ENCODE measurements around the gene OR8G1.
"Not testable (repeated sequence)": the region's sequence is repeated elsewhere in the genome, so short reads cannot be mapped to it uniquely, and the experiment has no call there.

OR8G1 gene

GRCh38 chr11:124240621-124241397 lies at the start of gene OR8G1:
OR8G1 (plus strand) TSS chr11:124241095; CDS start chr11:124249676, 8,581 bp downstream.
- DNase-seq, result no peak

- DNase-seq, result no peak
These were observed 47.5 kb upstream of the OR8G1 start for GRCh38 chr11:124193221-124194010.

- DNase-seq, result no peak
These were observed 46.4 kb upstream of the OR8G1 start for GRCh38 chr11:124194293-124195188.

- peak; percentile 31 for DNase-seq
These were observed 45.6 kb upstream of the OR8G1 start for GRCh38 chr11:124195189-124195734.

- no peak for DNase-seq
These were observed 42.9 kb upstream of the OR8G1 start for GRCh38 chr11:124197999-124198398.

GRCh38 chr11:124198897-124199296 lies 42.0 kb upstream of the OR8G1 start:
- no peak for DNase-seq

GRCh38 chr11:124199702-124200101 lies 41.2 kb upstream of the OR8G1 start:
- DNase-seq, result no peak

GRCh38 chr11:124200671-124201070 lies 40.2 kb upstream of the OR8G1 start:
- no peak for DNase-seq

GRCh38 chr11:124202951-124203350 lies 37.9 kb upstream of the OR8G1 start:
- no peak for DNase-seq

GRCh38 chr11:124204008-124204407 lies 36.9 kb upstream of the OR8G1 start:
- no peak for DNase-seq

- DNase-seq, result no peak
These were observed 33.6 kb upstream of the OR8G1 start for GRCh38 chr11:124207102-124207792.

GRCh38 chr11:124209824-124210357 lies 31.0 kb upstream of the OR8G1 start:
- no peak for DNase-seq

- DNase-seq, result no peak
These were observed 30.5 kb upstream of the OR8G1 start for GRCh38 chr11:124210421-124210820.

GRCh38 chr11:124211321-124211720 lies 29.6 kb upstream of the OR8G1 start:
- no peak for DNase-seq

- no peak for DNase-seq
These were observed 26.9 kb upstream of the OR8G1 start for GRCh38 chr11:124214027-124214426.

GRCh38 chr11:124219126-124219525 lies 21.8 kb upstream of the OR8G1 start:
- DNase-seq, result no peak

- no peak for DNase-seq
These were observed 18.5 kb upstream of the OR8G1 start for GRCh38 chr11:124222407-124222806.

GRCh38 chr11:124224618-124225423 lies 16.1 kb upstream of the OR8G1 start:
- not testable (repeated sequence) for DNase-seq

GRCh38 chr11:124225471-124225870 lies 15.4 kb upstream of the OR8G1 start:
- no peak for DNase-seq

GRCh38 chr11:124233376-124233775 lies 7.5 kb upstream of the OR8G1 start:
- no peak for DNase-seq

GRCh38 chr11:124238512-124238911 lies 2.4 kb upstream of the OR8G1 start:
- no peak for DNase-seq

Data from activated naive CD4-positive, alpha-beta T cell treated with anti-CD3 and anti-CD28 coated beads, Interleukin-2, amount 50 U/mL, for 16 hours (primary cell).